ENCODE data around the gene PSMB5. TPM values are rescaled to one million over a fixed set of nuclear protein-coding genes. Genes with fewer than 3 reads are reported as not detected.

The PSMB5 gene
- total and polyA plus RNA-seq, 9 of the 15 experiments (the other 6 are each of a cell fraction or from before 2014, with no cell fraction given), result 198 to 1,870 (median 269) TPM

GRCh38 chr14:23006544-23007419, 27.9 kb downstream of the PSMB5 start (continued):
- TF ChIP-seq, protein P1, sequence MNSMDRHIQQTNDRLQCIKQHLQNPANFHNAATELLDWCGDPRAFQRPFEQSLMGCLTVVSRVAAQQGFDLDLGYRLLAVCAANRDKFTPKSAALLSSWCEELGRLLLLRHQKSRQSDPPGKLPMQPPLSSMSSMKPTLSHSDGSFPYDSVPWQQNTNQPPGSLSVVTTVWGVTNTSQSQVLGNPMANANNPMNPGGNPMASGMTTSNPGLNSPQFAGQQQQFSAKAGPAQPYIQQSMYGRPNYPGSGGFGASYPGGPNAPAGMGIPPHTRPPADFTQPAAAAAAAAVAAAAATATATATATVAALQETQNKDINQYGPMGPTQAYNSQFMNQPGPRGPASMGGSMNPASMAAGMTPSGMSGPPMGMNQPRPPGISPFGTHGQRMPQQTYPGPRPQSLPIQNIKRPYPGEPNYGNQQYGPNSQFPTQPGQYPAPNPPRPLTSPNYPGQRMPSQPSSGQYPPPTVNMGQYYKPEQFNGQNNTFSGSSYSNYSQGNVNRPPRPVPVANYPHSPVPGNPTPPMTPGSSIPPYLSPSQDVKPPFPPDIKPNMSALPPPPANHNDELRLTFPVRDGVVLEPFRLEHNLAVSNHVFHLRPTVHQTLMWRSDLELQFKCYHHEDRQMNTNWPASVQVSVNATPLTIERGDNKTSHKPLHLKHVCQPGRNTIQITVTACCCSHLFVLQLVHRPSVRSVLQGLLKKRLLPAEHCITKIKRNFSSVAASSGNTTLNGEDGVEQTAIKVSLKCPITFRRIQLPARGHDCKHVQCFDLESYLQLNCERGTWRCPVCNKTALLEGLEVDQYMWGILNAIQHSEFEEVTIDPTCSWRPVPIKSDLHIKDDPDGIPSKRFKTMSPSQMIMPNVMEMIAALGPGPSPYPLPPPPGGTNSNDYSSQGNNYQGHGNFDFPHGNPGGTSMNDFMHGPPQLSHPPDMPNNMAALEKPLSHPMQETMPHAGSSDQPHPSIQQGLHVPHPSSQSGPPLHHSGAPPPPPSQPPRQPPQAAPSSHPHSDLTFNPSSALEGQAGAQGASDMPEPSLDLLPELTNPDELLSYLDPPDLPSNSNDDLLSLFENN (IDR thresholded peaks at IDR 0.05; ENCODE audit: low read depth in 2 of 2, low read length in 2 of 2), result no peak
- TF ChIP-seq E2F1 (CRISPR knock-in tag; IDR thresholded peaks at IDR 0.05) (peak; percentile 94), XRCC3 (IDR thresholded peaks at IDR 0.05) (no peak), TCF3 (CRISPR knock-in tag; IDR thresholded peaks at IDR 0.05) (peak; percentile 52), ARID1B (IDR thresholded peaks at IDR 0.05) (peak; percentile 60), SREBF2 (CRISPR knock-in tag; IDR thresholded peaks at IDR 0.05) (no peak; the same call in 1 of the 2 replicates), OTX1 (CRISPR knock-in tag; IDR thresholded peaks at IDR 0.05) (no peak), GABPA (tag; conservative IDR thresholded peaks at IDR 0.05; ENCODE audit: low read depth) (0 out of 2 replicates have a peak, but pooled peaks have one; percentile 23), GATA2 (CRISPR knock-in tag; IDR thresholded peaks at IDR 0.05) (no peak), SRSF3 (IDR thresholded peaks at IDR 0.05; ENCODE audit: insufficient read depth, low read length) (no peak), GTF3C2 (IDR thresholded peaks at IDR 0.05; ENCODE audit: borderline replicate concordance, extremely low read depth, insufficient read length) (no peak), TRIM28 (IDR thresholded peaks at IDR 0.05) (0 out of 2 replicates have a peak, but pooled peaks have one; percentile 22), IRF2 (CRISPR knock-in tag; IDR thresholded peaks at IDR 0.05) (no peak; the same call in 1 of the 2 replicates)
- TF ChIP-seq, protein P2, sequence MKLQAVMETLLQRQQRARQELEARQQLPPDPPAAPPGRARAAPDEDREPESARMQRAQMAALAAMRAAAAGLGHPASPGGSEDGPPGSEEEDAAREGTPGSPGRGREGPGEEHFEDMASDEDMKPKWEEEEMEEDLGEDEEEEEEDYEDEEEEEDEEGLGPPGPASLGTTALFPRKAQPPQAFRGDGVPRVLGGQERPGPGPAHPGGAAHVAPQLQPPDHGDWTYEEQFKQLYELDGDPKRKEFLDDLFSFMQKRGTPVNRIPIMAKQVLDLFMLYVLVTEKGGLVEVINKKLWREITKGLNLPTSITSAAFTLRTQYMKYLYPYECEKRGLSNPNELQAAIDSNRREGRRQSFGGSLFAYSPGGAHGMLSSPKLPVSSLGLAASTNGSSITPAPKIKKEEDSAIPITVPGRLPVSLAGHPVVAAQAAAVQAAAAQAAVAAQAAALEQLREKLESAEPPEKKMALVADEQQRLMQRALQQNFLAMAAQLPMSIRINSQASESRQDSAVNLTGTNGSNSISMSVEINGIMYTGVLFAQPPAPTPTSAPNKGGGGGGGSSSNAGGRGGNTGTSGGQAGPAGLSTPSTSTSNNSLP (IDR thresholded peaks at IDR 0.05; ENCODE audit: borderline replicate concordance, low read depth, low read length), result no peak
- TF ChIP-seq, protein P3, sequence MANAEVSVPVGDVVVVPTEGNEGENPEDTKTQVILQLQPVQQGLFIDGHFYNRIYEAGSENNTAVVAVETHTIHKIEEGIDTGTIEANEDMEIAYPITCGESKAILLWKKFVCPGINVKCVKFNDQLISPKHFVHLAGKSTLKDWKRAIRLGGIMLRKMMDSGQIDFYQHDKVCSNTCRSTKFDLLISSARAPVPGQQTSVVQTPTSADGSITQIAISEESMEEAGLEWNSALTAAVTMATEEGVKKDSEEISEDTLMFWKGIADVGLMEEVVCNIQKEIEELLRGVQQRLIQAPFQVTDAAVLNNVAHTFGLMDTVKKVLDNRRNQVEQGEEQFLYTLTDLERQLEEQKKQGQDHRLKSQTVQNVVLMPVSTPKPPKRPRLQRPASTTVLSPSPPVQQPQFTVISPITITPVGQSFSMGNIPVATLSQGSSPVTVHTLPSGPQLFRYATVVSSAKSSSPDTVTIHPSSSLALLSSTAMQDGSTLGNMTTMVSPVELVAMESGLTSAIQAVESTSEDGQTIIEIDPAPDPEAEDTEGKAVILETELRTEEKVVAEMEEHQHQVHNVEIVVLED (CRISPR knock-in tag; IDR thresholded peaks at IDR 0.05), result 0 out of 2 replicates have a peak, but pooled peaks have one; percentile 32
